Measurements from ENCODE around the gene PAMR1. TPM values are rescaled to one million over a fixed set of nuclear protein-coding genes. Genes with fewer than 3 reads are reported as not detected.

PAMR1 gene
- total RNA-seq, 1 donor from 2014 or later: 0.82 TPM

GRCh38 chr11:35566181-35566580, 40.8 kb upstream of the PAMR1 start:
- TF ChIP-seq CTCF (IDR thresholded peaks at IDR 0.05; ENCODE audit: unreplicated experiment): no peak
- Mint-ChIP-seq H3K9me3 (ENCODE audit: unreplicated experiment) (no peaks in the 10 kb centered on the region), H3K36me3 (ENCODE audit: low read depth, unreplicated experiment) (no peaks in the 10 kb centered on the region), H3K27ac (ENCODE audit: unreplicated experiment) (no peak overlapping the region), H3K27me3 (ENCODE audit: unreplicated experiment) (no peaks in the 10 kb centered on the region), H3K4me3 (ENCODE audit: unreplicated experiment) (no peak overlapping the region), H3K4me1 (ENCODE audit: unreplicated experiment) (no peaks in the 10 kb centered on the region)
- DNase-seq (ENCODE audit: low spot score): no peak

DNA sequence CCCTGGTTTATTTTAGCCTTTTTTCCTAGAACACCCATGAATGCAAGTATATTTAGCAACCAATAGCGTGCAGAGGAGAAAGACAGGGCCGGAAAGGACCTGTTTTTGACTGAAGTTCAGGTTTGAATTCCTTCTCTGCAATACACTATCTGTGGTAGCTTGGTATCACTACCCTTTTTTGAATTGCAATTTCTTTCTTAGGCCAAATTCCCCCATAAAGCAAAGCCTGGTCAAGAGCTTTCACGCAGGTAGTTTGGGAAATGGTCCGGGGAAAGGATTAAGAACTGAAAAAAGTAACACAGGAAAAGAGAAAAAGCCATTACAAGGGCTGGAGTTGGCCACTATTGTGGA, 38.8 kb upstream of the PAMR1 start:
- Mint-ChIP-seq H3K4me1 (ENCODE audit: unreplicated experiment) (peaks cover 5% of the 10 kb centered on the region), H3K27ac (ENCODE audit: unreplicated experiment) (no peak overlapping the region), H3K9me3 (ENCODE audit: unreplicated experiment) (no peaks in the 10 kb centered on the region), H3K4me3 (ENCODE audit: unreplicated experiment) (no peak overlapping the region), H3K27me3 (ENCODE audit: unreplicated experiment) (peaks cover 5% of the 10 kb centered on the region), H3K36me3 (ENCODE audit: low read depth, unreplicated experiment) (no peaks in the 10 kb centered on the region)
- TF ChIP-seq CTCF (IDR thresholded peaks at IDR 0.05; ENCODE audit: unreplicated experiment): no peak
- no peak for DNase-seq (ENCODE audit: low spot score)

GRCh38 chr11:35563484-35564244, 38.2 kb upstream of the PAMR1 start:
- no peak for TF ChIP-seq CTCF (IDR thresholded peaks at IDR 0.05; ENCODE audit: unreplicated experiment)
- Mint-ChIP-seq H3K36me3 (ENCODE audit: low read depth, unreplicated experiment) (no peaks in the 10 kb centered on the region), H3K4me3 (ENCODE audit: unreplicated experiment) (no peak overlapping the region), H3K27me3 (ENCODE audit: unreplicated experiment) (peaks cover 5% of the 10 kb centered on the region), H3K27ac (ENCODE audit: unreplicated experiment) (no peak overlapping the region), H3K4me1 (ENCODE audit: unreplicated experiment) (peaks cover 7% of the 10 kb centered on the region), H3K9me3 (ENCODE audit: unreplicated experiment) (no peaks in the 10 kb centered on the region)
- no peak for DNase-seq (ENCODE audit: low spot score)

GRCh38 chr11:35559949-35560348, 34.5 kb upstream of the PAMR1 start:
- no peak overlapping the region for H3K27ac Mint-ChIP-seq (ENCODE audit: unreplicated experiment)
- H3K4me1 Mint-ChIP-seq (ENCODE audit: unreplicated experiment): peaks cover 7% of the 10 kb centered on the region
- peaks cover 5% of the 10 kb centered on the region for H3K27me3 Mint-ChIP-seq (ENCODE audit: unreplicated experiment)
- no peaks in the 10 kb centered on the region for H3K9me3 Mint-ChIP-seq (ENCODE audit: unreplicated experiment)
- TF ChIP-seq CTCF (IDR thresholded peaks at IDR 0.05; ENCODE audit: unreplicated experiment): no peak
- H3K36me3 Mint-ChIP-seq (ENCODE audit: low read depth, unreplicated experiment): no peaks in the 10 kb centered on the region
- no peak for DNase-seq (ENCODE audit: low spot score)
- no peak overlapping the region for H3K4me3 Mint-ChIP-seq (ENCODE audit: unreplicated experiment)

GRCh38 chr11:35558513-35558912, 33.1 kb upstream of the PAMR1 start:
- Mint-ChIP-seq H3K27ac (ENCODE audit: unreplicated experiment) (no peak overlapping the region), H3K4me1 (ENCODE audit: unreplicated experiment) (peaks cover 7% of the 10 kb centered on the region), H3K36me3 (ENCODE audit: low read depth, unreplicated experiment) (no peaks in the 10 kb centered on the region), H3K9me3 (ENCODE audit: unreplicated experiment) (no peaks in the 10 kb centered on the region), H3K4me3 (ENCODE audit: unreplicated experiment) (no peak overlapping the region), H3K27me3 (ENCODE audit: unreplicated experiment) (peaks cover 5% of the 10 kb centered on the region)
- DNase-seq (ENCODE audit: low spot score): no peak
- TF ChIP-seq CTCF (IDR thresholded peaks at IDR 0.05; ENCODE audit: unreplicated experiment): no peak
